K562 (cell line): ENCODE measurements around the gene GMPR. TPM values are rescaled to one million over a fixed set of nuclear protein-coding genes. Genes with fewer than 3 reads are reported as not detected.
A peak's percentile ranks its signal among the peaks of the same experiment; 100 is the strongest.

Source experiments
- ATF1 ChIP-seq, 2 experiments: fragments of 450-650 bp in 1 of 2; IDR thresholded peaks; 2 replicates each; pipeline ENCODE4 v1.6.1; 2016; ENCODE audit warnings: missing compliant biosample characterization in 1 of 2, missing genetic modification characterization in 1 of 2
- DDX20 ChIP-seq: fragments of 450-650 bp; IDR thresholded peaks from 2 replicates; pipeline ENCODE4 v1.6.1; 2016; ENCODE audit warnings: missing genetic modification characterization, low read depth, mild to moderate bottlenecking, missing compliant biosample characterization, moderate library complexity
- GTF2A2 ChIP-seq: IDR thresholded peaks from 2 replicates; pipeline ENCODE4 v1.6.1; 2016; ENCODE audit warnings: mild to moderate bottlenecking, missing genetic modification characterization, missing compliant biosample characterization
- KDM4B ChIP-seq, 2 experiments: fragments of 450-650 bp in 1 of 2; sonication (generic) in 1 of 2; IDR thresholded peaks; 2 replicates each; pipeline ENCODE4 v1.6.1; 2016 to 2017; ENCODE audit warnings: borderline replicate concordance in 2 of 2, antibody characterized with exemption in 1 of 2, low read depth in 1 of 2, mild to moderate bottlenecking in 1 of 2
- MBD1 ChIP-seq: fragments of 250-450 bp; sonication (Bioruptor Pico); IDR thresholded peaks from 2 replicates; pipeline ENCODE4 v1.8.0; 2022; ENCODE audit warnings: inconsistent platforms
- NBN ChIP-seq: fragments of 450-650 bp; IDR thresholded peaks from 2 replicates; pipeline ENCODE4 v1.6.1; 2016; ENCODE audit warnings: low read depth, mild to moderate bottlenecking
- NCOR1 ChIP-seq: fragments of 450-650 bp; IDR thresholded peaks from 2 replicates; pipeline ENCODE4 v1.6.1; 2016; ENCODE audit warnings: mild to moderate bottlenecking, moderate library complexity
- POLR2G ChIP-seq: fragments of 200-400 bp; formaldehyde crosslinking; IDR thresholded peaks from 2 replicates; pipeline ENCODE4 v1.6.1; 2017; ENCODE audit warnings: low read depth, mild to moderate bottlenecking, antibody characterized with exemption, low read length, moderate library complexity
- RHOXF2B ChIP-seq: fragments of 250-450 bp; sonication (Bioruptor Pico); conservative IDR thresholded peaks from 2 replicates; pipeline ENCODE4 v1.5.1; 2021
- SNRNP70 ChIP-seq: fragments of 200-400 bp; formaldehyde crosslinking; optimal IDR thresholded peaks from 2 replicates; pipeline ENCODE3; 2017; ENCODE audit warnings: low read depth, low read length
- ZNF41 ChIP-seq: fragments of 250-450 bp; sonication (Bioruptor Pico); conservative IDR thresholded peaks from 2 replicates; pipeline ENCODE4 v1.4.0; 2020; ENCODE audit warnings: mild to moderate bottlenecking
- ZNF740 ChIP-seq, 3 experiments: fragments of 200-800 bp in 1 of 3; sonication (Bioruptor generic) in 1 of 3; sonication (generic) in 1 of 3; formaldehyde crosslinking in 1 of 3; IDR thresholded peaks; 2 replicates each; pipeline versions ENCODE4 v1.6.1 to v1.8.0; 2016 to 2022; ENCODE audit warnings: mild to moderate bottlenecking in 2 of 3, missing compliant biosample characterization in 2 of 3, missing genetic modification characterization in 2 of 3, missing genetic modification reagents in 1 of 3
- polyA plus RNA-seq, 8 experiments: library from polyadenylated mRNA; depleted of rRNA in 4 of 8; stranded (reverse) in 5 of 8; unstranded in 3 of 8; fragments of >200 nt; fragmentation: Nextera tagmentation in 2 of 8; fragmentation: Illumina TruSeq in 1 of 8; extraction: Ambion mirVana in 2 of 8; extraction: Trizol in 1 of 8; gene quantifications; 2 replicates each; pipeline versions ENCODE4 v1.2.1 to v1.2.3, GENCODE V29; 2011 to 2014; ENCODE audit warnings: inconsistent platforms in 1 of 8, missing spikeins in 1 of 8
- total RNA-seq, 7 experiments: library from RNA; depleted of rRNA in 6 of 7; stranded (reverse); fragments of >200 nt in 6 of 7; fragmentation: Illumina TruSeq in 2 of 7; extraction: Trizol in 2 of 7; gene quantifications; 2 replicates each; pipeline versions ENCODE4 v1.2.1 to v1.2.3, GENCODE V29; 2011 to 2021; ENCODE audit warnings: low replicate concordance in 1 of 7

The GMPR gene
- total and polyA plus RNA-seq, 9 of the 15 experiments (the other 6 are each of a cell fraction or from before 2014, with no cell fraction given): 34.6 to 83.7 (median 49.8) TPM

- TF ChIP-seq MBD1 (CRISPR knock-in tag) (no peak), POLR2G (no peak), ATF1 (CRISPR knock-in tag; IDR thresholded peaks at IDR 0.05) (no peak), ATF1 (tag; IDR thresholded peaks at IDR 0.05) (0 out of 2 replicates have a peak, but pooled peaks have one; percentile 41), KDM4B (IDR thresholded peaks at IDR 0.05; ENCODE audit: borderline replicate concordance in 2 of 2, low read depth in 1 of 2) (no peak), NBN (0 out of 2 replicates have a peak, but pooled peaks have one; percentile 25), RHOXF2B (no peak), DDX20 (tag) (0 out of 2 replicates have a peak, but pooled peaks have one; percentile 24), GTF2A2 (no peak), NCOR1 (peak; percentile 38; the same call in 1 of the 2 replicates), ZNF740 (CRISPR knock-in tag; IDR thresholded peaks at IDR 0.05) (no peak), ZNF740 (tag; IDR thresholded peaks at IDR 0.05) (no peak), ZNF41 (CRISPR knock-in tag) (no peak), SNRNP70 (no peak)
Measured at GRCh38 chr6:16241321-16241689, 2.9 kb downstream of the GMPR start (continued).
